ENCODE data around the gene TMCO2.

The TMCO2 gene

DNA sequence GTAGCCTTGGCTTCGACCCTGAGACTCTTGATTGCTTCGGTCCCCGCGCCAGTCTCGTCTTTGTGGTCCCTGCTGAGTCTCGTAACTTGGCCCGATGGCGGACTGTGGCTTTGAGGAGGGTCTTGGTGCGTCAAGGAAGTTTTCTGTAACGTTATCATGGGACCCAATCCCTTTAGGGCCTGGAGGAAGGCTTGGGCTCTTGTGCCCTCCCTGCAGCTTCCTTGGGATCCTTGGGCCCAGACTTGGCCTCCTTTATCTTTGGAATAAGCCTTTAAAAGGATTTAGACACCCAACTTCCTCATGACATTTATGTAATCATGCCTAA lies 10.7 kb downstream of the TMCO2 start:
- no peak for DNase-seq

GRCh38 chr1:40264354-40264781 lies 16.6 kb downstream of the TMCO2 start:
- no peak for DNase-seq

DNA sequence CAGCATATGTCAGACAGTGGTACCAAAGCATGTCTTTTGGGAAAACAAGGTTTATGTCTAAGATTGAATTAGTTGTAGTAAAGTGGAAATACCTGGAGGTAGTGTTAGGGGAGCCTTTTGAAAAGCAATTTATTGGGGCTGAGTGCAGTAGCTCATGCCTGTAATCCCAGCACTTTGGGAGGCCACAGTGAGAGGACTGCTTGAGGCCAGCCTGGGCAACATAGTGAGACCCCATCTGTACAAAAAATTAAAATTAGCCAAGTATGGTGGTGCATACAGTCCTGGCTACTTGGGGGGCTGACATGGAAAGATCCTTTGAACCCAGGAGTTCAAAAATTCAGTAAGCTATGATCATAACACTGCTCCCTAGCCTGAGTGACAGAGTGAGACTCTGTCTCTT lies 17.6 kb downstream of the TMCO2 start:
- no peak for DNase-seq

- no peak for DNase-seq
Measured at GRCh38 chr1:40265919-40266318, 18.2 kb downstream of the TMCO2 start.

DNA sequence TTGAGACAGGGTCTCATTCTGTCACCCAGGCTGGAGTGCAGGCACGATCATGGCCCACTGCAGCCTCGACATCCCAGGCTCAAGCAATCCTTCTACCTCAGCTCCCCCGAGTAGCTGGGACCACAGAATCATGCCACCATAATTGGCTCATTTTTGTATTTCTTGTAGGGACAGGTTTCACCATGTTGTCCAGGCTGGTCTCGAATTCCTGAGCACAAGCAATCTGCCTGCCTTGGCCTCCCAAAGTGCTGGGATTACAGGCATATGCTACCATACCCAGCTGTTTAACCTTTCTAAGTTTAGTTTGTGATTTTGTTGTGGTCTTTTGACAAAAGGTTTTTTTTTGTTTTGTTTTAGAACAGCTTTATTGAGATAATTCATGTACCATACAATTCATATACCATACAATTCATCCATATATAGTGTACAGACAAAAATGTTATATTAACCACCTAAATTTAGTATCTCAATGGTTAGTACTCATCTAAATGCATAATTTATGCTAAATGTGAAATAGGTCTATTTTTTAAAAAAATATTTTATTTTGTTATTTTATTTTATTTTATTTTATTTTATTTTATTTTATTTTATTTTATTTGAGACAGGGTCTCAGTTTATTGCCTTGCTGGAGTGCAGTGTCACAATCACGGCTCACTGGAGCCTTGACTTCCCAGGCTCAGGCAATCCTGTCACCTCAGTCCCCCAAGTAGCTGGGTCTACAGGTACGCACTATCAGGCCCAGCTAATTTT lies 19.2 kb downstream of the TMCO2 start:
- no peak for DNase-seq

DNA sequence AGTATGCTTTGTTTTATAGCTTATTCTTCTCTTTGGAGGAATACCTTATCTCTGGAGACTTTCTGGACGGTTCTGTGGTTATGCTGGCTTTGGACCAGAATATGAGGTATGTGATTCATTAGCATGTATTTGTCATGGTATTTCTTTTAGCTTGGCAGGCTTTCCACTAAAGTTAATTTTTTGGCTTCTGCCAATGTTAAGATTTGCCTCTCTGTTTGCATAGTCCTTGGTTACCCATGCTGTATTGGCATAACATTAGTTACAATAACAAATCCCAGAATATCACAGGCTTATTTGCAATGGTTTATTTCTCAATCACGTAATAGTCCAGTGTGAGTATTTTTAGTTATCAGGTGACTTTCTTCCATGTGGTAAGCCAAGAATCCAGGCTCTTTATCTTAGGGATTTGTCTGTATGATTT lies 20.0 kb downstream of the TMCO2 start:
- DNase-seq, result no peak

- DNase-seq, result no peak
Measured at GRCh38 chr1:40268211-40268610, 20.5 kb downstream of the TMCO2 start.

DNA sequence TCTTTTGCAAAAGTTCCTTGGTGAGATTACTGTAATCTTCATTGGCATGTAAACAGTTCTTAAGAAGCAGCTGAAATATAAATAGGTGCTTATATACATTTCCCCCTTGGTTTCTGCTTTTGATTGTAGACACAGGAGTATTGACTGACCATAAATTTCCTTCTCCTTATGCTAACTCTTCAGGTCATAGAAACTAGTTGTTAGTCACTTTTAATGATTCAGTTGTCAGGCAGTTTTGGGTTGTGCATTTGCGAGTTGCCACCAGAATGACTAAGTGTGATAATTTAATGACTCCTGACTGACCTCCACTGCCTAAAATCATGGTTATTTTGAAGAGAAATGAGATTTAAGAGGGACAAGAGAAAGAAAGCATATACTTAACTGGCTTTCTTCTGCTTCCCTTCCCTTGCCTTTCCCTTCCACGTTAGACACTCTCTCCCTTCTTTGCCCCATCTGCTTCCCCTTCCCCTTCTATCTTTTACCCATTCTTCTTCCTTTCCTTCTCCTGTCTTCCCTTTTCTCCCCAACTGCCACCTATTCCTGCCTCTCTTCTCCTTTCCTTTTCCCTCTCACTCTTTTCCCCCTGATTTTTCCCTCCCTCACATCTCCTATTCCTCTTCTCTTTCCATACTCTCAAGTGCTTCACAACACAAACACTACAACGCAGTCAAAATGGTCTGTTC lies 22.6 kb downstream of the TMCO2 start:
- DNase-seq, result no peak

- no peak for DNase-seq
Measured at GRCh38 chr1:40272653-40273213, 25.0 kb downstream of the TMCO2 start.

GRCh38 chr1:40273547-40274166 lies 25.9 kb downstream of the TMCO2 start:
- no peak for DNase-seq

DNA sequence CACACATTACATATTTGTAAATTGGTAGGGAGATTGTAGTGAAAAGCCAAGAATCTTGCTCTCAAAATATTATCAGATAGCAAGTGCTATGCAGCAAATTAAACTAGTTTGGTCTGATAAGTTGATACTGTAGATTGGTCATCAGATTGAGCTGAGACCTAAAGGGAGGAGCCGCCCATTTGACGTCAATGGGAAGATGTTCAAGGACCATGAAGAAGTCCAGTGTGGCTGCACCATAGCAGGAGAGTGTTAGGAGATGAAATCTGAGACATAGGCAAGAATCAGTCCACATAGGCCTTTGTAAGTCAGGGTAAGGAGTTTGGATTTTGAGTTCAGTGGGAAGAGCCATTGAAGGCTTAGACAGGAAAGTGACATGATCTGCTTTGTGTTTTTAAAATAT lies 26.6 kb downstream of the TMCO2 start:
- DNase-seq, result no peak

- DNase-seq, result no peak
Measured at GRCh38 chr1:40276122-40276521, 28.4 kb downstream of the TMCO2 start.

GRCh38 chr1:40281853-40282252 lies 34.1 kb downstream of the TMCO2 start:
- no peak for DNase-seq

DNA sequence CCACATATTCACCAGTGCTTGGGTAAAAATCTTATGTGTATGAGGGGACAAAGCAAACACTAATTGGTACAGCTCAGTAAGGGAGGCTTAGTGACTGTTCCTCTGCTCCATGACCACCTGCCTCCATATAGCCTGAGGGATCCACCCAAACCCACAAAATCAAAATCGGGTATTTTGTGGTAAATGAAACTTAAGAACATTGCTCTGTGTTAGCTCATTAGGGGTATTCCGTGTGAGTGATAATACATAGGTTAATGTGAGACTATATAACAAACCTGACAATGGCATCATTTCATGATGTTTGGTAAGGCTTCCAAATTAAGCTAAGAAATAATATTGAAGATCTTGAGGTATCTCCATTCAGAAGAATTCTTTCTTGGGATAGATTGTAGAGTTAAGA lies 43.6 kb downstream of the TMCO2 start:
- DNase-seq, result no peak

GRCh38 chr1:40299366-40300248 lies 51.9 kb downstream of the TMCO2 start:
- DNase-seq, result no peak

- no peak for DNase-seq
Measured at GRCh38 chr1:40300249-40300567, 52.5 kb downstream of the TMCO2 start.

- no peak for DNase-seq
Measured at GRCh38 chr1:40300651-40301050, 52.9 kb downstream of the TMCO2 start.

DNA sequence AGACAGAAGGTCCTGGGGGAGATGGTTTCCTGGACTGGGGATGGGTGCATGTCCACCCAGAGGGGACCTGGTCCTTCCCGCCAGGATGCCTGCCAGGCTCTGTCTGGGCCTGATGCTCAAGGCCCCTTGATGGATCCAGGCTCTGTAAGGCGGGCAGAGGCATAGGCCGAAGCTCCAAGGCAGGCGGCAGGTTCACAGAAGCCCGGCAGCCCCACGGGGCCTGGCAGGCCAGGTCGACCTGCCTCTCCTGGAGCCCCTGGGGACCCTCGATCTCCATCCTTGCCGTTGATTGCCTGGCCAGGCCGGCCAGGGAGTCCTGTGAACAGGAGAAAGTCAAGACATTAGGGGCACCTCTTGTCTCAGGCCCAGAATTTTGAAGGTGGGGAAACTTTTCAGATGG lies 53.3 kb downstream of the TMCO2 start:
- DNase-seq, result no peak

Data from bone marrow (tissue), 2 donors.